ENCODE measurements around the gene CFAP100.

GRCh38 chr3:126360046-126360713 is 34.5 kb upstream of the CFAP100 start:
- no peak for TF ChIP-seq FEZF1 (tag by site-specific recombination; IDR thresholded peaks at IDR 0.05)
- TF ChIP-seq, protein P1, sequence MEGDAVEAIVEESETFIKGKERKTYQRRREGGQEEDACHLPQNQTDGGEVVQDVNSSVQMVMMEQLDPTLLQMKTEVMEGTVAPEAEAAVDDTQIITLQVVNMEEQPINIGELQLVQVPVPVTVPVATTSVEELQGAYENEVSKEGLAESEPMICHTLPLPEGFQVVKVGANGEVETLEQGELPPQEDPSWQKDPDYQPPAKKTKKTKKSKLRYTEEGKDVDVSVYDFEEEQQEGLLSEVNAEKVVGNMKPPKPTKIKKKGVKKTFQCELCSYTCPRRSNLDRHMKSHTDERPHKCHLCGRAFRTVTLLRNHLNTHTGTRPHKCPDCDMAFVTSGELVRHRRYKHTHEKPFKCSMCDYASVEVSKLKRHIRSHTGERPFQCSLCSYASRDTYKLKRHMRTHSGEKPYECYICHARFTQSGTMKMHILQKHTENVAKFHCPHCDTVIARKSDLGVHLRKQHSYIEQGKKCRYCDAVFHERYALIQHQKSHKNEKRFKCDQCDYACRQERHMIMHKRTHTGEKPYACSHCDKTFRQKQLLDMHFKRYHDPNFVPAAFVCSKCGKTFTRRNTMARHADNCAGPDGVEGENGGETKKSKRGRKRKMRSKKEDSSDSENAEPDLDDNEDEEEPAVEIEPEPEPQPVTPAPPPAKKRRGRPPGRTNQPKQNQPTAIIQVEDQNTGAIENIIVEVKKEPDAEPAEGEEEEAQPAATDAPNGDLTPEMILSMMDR (tag by site-specific recombination; IDR thresholded peaks at IDR 0.05): no peak
- no peak for TF ChIP-seq ZBTB17 (tag by site-specific recombination; IDR thresholded peaks at IDR 0.05)
- no peak for TF ChIP-seq ZNF624 (tag by site-specific recombination; IDR thresholded peaks at IDR 0.05)
- no peak for TF ChIP-seq PRDM1 (tag by site-specific recombination; IDR thresholded peaks at IDR 0.05)
- TF ChIP-seq GLIS2 (tag by site-specific recombination; IDR thresholded peaks at IDR 0.05): no peak
- no peak for TF ChIP-seq ZNF146 (tag by site-specific recombination; IDR thresholded peaks at IDR 0.05)
- no peak for TF ChIP-seq ZNF76 (tag by site-specific recombination; IDR thresholded peaks at IDR 0.05; ENCODE audit: borderline replicate concordance, low read depth)
- no peak for TF ChIP-seq YY1 (tag by site-specific recombination; IDR thresholded peaks at IDR 0.05)
